HEK293 (cell line): ENCODE measurements around the gene BIRC5.

Experiments
- CTCF ChIP-seq: fragments of 450-650 bp; formaldehyde crosslinking; IDR thresholded peaks from 2 replicates; pipeline ENCODE4 v1.5.1; 2016; ENCODE audit warnings: missing biosample characterization, missing genetic modification characterization
- ZNF121 ChIP-seq: fragments of 450-650 bp; formaldehyde crosslinking; IDR thresholded peaks from 2 replicates; pipeline ENCODE4 v1.5.1; 2016; ENCODE audit warnings: missing biosample characterization, missing genetic modification characterization
- ZNF704 ChIP-seq: fragments of 450-650 bp; formaldehyde crosslinking; IDR thresholded peaks from 2 replicates; pipeline ENCODE4 v1.5.1; 2016; ENCODE audit warnings: missing biosample characterization, missing genetic modification characterization
- ZNF837 ChIP-seq: fragments of 450-650 bp; formaldehyde crosslinking; IDR thresholded peaks from 2 replicates; pipeline ENCODE4 v1.5.1; 2016; ENCODE audit warnings: missing biosample characterization, missing genetic modification characterization

GRCh38 chr17:78219396-78220150, 5.5 kb downstream of the BIRC5 start:
- no peak for TF ChIP-seq ZNF837
- no peak for TF ChIP-seq ZNF704 (tag by site-specific recombination)
- TF ChIP-seq ZNF121 (tag by site-specific recombination): no peak
- TF ChIP-seq CTCF (tag by site-specific recombination): no peak
